ENCODE results near the gene PLAGL1. TPM values are rescaled to one million over a fixed set of nuclear protein-coding genes. Genes with fewer than 3 reads are reported as not detected.

PLAGL1 gene
- total RNA-seq, 1 donor from 2014 or later: 5.8 TPM

DNA sequence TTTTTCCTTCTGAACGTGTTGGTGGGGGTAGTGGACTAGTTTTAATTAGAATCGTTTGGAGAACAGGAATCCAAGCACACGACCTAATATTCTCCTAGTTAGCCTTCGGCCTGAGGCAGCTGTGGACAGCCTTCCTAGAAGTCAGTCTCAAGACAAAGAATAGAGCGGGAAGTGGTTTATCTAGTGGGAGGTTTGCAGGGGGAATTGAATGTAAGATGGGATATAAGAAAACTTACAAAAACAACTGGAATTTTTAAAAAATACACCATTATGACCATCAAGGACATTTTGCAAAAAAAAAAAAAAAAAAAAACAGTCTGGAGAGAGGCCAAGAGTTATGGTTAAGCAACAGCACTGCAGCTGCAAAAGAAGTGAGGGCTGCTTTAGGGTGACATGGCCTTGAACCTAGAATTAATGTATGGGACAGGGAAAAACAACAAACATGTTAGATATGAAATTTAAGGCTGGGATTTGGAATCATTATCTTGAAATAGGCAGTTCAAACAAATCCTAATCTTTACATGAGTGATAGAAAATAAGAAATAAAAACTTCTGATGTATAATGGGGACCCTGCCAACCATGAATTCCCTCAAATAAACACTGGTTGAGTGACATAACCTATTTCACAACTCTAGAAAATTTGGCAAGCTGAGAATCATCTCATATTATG is 40.2 kb downstream of the PLAGL1 start:
- intact Hi-C loops (cut with micrococcal nuclease): no loop called here

DNA sequence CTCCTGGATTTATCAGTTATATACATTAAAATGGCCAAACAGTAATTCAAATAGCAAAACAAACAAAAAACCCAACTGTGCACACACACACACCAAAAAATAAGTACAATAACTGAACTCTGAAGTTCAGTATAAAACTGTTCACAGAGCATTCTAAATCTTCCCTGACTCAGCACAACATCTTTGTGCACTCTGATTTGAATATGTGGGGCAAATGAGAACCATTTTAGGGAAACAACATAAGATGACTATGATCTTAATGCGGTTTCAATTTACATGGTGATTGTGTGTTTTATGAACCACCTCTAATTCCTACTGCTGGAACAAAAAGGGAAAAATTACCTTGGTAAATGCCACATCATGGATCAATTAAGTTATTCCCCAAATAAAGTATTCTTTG is 41.7 kb downstream of the PLAGL1 start:
- intact Hi-C loops (cut with micrococcal nuclease): no loop called here

DNA sequence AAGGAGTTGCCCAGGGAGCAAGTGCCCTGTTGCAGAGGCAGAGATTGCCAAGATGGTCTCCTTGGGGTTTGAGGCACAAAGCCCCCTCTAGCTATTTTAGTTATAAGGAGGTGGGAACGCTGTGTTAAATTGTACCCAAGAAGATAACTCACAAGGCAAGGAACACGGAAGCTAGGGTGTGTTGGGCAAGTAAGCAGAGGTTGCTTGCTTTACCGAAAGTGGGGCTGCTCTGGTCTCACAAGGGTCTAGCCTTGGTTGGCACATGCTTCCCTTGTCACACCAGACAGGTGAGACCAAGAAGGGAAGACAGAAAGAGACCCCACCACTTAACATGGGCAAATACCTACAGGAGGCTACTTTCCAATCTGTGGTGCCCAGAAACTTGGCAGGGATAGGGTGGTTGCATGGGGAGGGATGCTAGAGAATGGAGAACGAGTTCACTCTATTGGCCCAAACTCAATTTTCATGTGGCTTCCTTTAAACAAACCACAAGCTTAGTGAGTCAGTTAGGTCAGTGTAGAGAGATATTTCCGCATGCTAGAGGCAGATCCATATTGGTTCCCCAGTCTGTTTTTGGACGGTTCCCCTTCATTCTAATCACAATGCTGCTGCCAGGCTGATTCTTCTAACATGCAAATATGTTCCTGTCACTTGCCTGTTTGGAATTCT is 42.4 kb downstream of the PLAGL1 start:
- intact Hi-C loops (cut with micrococcal nuclease): no loop called here

DNA sequence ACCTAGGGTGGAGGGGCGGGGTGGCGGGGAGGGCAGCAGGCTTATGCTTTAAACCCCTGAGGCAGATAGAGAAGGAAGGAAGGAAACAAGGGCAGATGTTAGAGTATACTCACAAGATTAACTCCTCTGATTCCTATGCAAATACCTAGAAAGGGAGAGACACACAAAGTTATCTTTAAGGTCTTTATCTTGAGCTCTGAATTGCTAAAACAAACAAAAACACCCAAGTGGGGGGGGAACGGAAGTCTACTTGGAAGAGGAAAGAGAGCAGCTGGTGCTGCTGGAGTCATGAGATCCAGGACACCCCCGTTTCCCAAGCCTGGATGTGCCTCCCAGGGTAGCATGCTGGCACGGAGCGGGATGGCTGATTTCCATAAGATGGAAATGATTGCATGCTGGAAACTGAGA is 43.4 kb downstream of the PLAGL1 start:
- intact Hi-C loops (cut with micrococcal nuclease): no loop called here

DNA sequence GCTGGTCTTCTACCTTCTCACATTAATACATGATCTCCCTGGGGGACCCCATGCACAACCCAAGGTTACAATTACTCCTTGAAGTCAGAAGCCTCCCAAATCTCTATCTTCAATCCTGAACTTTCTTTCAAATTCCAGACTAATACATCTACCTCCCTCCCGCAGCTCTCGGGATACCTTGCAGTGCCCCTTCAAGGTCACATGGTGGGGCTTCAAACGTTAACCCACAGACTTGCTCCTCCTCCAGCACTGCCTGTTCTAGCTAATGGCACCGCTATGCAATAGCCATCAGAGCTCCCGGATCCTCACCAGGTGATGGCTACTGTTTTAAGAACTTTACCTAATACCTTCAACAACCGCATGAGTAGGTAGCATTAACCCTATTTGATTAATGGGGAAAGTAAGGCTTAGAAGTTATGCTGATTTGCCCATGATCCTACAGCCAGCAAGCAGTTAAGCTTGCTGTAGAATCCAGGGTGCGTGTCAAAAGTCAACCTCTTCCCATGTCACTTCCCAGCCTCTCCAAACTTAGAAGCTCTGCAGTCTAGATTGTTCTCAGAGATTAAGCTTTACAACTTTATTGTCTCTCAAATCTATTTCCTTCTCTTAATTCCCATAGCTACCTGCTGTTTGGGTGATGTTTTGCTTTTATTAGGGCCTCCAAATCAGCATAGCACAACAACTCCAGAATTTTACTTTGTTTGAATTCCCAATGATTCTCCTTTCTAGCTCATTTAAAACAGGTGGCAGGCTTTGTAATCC is 44.7 kb downstream of the PLAGL1 start:
- intact Hi-C loops (cut with micrococcal nuclease): no loop called here

DNA sequence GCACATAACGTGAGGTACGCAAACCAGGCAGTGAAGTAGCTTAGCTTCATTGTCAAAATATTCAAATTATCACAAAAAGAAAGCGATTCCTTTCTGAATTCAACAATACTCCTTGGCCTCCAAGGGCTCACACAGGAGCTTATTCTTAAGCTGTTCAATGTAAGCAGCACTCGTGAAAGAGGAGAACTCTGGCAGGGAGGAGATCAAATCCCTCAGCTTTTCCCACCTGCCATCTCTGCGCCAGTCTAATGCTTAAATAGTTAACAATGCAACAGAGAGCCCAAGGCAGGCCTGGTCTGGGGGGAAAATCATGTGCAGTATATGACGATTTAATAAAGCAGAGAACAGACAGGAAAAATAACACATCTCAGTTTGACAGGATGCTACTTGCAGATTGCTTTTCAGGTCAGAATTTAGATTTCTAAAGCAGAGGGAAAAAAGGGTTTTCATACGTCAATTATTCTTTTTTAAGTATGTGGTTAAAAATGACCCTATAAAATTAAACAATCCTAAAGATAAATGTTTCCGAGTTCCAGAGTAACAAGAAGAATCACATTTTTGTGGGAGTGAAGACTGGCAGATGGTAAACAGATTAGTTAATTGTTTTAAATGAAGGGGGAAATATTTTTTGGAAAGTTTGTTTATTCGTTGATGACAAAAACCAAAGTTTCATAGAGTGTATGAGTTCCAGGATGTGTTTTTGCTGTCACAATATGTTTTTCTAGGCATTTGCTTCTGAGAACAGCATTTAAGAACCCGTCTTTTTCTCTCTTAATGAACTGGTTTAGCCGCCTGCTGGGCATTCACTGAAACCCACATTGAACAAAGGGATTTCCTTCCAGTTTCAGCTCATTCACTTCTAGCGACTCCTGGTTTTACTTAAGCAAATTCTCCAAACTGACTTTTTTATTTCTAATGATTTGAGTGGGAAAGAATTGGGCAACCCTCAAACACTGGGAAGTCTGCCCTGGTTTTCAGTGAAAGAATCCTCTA is 45.9 kb downstream of the PLAGL1 start:
- intact Hi-C loops (cut with micrococcal nuclease): no loop called here

DNA sequence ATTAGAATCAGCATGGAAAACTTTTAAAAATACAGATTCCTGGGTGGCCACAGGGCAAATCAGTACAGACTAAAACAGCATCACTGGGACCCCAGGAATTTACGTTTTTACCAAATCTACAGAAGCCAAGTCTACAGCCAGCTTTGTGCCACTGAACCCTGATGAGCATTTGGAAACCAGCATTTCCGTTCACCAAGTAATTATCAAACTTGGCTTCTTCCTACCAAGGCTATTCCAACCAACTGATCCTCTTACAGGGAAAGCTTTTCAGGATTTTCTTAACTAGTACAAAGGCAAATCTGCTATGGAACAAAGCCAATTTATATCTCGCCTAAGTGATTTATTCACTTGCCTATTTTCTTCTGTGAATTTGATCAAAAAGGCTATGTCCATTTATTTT is 47.0 kb downstream of the PLAGL1 start:
- intact Hi-C loops (cut with micrococcal nuclease): no loop called here

DNA sequence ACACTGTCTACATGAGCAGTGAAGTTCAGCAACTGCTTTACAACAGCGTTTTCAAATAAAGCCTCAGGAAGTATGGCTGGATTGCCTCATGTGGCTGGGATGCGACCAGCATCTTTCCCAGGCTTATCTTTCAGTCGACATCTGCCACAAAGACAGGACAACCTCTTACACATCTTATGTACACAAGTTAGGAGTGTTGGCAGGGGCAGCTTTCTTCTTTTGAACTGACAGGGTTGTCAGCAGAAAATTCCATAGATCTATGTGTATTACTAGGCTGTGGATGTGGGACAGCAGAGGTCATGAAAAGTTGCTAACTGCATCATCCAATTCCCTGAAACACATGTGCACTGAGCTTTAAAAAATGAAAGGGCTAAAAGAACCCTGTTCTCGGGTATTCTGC is 48.1 kb downstream of the PLAGL1 start:
- intact Hi-C loops (cut with micrococcal nuclease): loop anchor here (10.0 kb wide), 1 partner anchor 1485 kb away; no protein-coding TSS in a partner anchor

DNA sequence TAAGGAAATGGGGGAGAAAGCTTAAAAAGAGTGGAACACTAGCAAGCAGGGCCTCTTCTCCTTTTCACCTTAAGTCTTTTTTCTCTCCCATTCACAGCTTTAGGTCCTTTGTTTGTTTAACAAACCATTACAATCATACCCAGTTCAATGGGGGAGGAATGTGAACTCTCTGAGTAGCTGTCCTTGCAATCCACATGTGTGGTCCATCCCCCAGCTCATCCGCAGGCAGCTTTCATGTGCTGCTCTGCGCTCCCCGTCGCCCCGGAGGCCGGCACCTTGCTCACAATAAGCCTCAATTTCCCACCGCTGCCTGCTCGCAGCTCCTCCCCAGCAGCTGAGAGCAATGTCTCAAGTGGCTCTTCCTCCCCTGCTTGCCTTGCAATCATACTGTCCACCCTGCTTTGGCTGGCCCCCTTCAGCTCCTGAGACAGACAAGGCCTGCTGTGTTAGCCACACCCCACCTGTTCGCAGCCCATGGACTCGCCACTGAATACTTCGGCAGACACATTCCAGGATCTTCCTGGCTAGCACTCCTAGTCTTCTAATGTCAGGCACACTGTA is 49.1 kb downstream of the PLAGL1 start:
- intact Hi-C loops (cut with micrococcal nuclease): loop anchor here (10.0 kb wide), 1 partner anchor 1484 kb away; no protein-coding TSS in a partner anchor

DNA sequence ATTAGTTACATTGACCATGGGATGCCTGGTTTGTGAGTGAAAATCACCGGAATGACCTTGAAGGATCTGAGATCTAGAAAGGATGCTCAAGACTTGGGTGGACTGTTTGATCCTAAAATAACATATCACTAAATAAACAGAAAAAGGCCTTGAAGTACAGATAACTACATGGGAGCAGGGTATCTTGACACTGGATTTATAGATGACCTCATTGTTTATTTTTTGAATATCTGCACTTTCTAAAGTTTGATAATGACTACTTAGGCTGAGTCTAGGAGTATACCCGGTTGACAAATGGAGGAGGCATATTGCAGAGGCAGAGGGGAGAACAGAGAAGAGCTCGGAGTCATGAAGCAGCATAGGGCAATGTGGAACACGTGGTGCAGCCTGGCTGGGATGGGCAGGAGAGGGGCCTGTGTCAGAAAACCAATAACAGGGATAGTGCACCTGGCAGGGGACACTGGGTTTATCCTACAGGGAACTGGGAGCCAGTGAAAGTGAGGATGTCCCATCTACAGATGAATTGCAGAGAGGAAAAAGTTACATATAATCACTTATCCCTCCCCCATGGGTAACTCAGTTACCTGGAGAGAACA is 50.3 kb downstream of the PLAGL1 start:
- intact Hi-C loops (cut with micrococcal nuclease): loop anchor here (10.0 kb wide), 1 partner anchor 1483 kb away; no protein-coding TSS in a partner anchor

DNA sequence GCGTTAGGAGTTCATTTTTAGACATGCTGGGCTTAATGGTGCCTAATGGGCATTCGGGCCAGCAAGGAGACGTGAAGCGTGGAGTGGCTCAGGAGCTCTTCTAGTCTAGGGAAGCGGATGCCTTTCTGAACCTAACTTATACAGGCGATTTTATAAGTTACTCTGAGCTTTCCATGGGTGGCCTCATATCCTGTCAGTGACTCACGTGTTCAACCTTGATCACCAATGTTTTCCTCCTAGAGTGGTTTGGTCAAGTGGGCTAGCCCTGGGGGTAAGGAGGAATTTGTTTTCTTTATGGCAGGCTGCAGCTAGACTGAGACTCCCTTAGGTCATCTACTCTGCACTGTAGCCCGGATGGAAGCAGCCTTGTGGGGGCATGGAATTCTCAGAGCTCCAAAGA is 52.1 kb downstream of the PLAGL1 start:
- intact Hi-C loops (cut with micrococcal nuclease): loop anchor here (10.0 kb wide), 1 partner anchor 1481 kb away; no protein-coding TSS in a partner anchor

DNA sequence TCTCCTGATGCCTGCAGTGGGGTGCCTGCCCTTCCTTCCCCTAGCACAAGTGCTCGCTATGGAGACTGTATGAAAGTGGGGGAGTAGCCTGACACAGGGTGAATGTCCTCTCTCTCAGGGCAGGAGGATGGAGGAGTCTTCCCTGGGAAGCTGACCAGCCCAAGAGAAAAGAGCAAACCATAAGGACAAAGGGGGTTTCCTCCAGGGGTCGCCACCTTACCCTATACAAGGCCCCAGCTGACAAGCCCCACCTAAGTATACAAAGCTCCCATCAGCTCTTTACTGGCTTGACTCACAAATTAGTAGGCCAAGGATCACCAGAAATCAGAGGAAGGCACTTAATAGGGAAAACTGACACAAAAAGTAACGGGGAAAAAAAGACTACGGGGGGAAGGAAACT is 54.1 kb downstream of the PLAGL1 start:
- intact Hi-C loops (cut with micrococcal nuclease): loop anchor here (10.0 kb wide), 1 partner anchor 1479 kb away; no protein-coding TSS in a partner anchor

DNA sequence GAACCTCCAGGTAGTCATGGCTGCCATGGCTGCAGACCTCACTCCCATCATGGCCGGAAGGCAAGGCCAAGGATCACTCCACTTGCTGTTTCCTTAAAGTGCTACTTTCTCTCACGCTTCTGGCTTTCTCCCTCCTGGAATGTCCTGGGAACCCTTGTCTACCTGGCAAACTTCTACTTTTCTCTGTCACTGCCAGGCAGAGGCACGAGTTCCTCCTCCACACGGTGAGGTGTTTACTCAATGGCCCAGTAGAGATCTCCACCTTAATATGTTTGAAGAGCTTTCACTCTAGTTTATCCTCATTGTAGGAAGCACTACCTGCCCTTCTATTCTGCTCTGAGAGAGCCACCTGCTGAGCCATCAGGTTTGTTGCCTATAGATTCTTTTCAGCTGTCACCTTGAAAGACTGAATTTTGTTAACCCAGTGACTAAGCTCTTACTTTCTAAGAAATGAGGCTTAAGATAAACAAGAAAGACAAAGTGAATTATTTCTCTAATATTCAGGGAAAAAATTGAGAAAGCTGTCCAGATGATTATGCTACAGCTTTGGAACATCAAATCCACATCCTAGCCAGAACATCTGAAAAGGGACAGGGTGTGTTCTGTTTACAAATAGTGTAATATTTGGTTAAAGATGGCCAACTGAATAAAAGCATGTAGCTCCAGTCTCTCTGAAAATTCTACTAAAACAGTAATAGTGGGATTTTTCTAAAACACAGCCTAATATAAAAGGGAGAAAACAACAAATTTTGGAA is 54.9 kb downstream of the PLAGL1 start:
- intact Hi-C loops (cut with micrococcal nuclease): loop anchor here (10.0 kb wide), 1 partner anchor 1478 kb away; no protein-coding TSS in a partner anchor

DNA sequence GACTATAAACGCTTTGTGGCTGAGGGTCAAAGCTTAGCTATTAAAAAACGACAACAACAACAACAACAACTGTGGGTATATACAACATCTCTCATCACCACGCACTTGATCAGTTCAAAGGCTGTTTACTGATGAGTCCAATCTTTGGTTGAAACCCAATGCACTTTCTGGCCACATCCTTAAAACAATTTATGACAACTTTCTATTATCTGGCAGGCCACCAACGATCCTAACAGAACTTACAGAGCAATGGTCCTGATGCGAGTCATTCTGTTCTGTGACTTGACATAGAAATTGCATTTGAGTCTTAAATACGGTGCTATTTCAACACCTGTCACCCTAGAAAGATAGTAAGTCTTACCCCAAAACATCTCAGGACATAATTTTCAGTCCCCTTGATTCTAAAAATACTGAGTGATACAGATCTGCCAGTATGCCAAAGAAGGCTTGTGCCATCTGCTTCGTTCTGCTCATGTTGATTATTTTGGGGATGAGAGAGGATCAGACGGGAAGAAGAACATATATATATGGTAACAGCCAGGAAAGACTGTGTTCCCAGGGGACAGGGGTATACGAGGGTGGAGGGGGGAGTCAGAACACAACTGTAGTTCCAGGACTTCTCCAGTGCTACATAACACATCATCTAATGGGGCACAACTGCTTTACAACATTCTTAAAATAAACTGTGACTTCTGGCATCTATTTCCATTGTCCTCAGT is 55.8 kb downstream of the PLAGL1 start:
- intact Hi-C loops (cut with micrococcal nuclease): loop anchor here (10.0 kb wide), 1 partner anchor 1477 kb away; no protein-coding TSS in a partner anchor

DNA sequence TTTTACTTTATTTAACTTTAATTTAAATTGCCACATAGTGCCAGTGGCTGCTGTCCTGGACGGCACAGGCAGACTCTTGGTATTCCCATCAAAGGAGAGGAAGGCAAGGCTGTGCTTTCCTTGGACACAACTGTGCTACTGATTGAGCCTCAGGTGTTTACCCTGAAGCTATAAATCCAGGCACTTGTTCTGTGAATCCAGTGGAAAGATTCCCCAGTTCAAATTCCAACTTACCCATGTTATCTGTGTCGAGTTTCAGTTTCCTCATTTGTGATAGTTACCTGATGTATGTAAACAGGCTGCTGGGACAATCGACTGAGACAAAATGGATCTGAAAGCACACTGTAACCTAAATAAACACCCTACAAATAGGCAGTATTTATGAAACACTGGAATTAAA is 57.2 kb downstream of the PLAGL1 start:
- intact Hi-C loops (cut with micrococcal nuclease): loop anchor here (10.0 kb wide), 1 partner anchor 1476 kb away; no protein-coding TSS in a partner anchor

DNA sequence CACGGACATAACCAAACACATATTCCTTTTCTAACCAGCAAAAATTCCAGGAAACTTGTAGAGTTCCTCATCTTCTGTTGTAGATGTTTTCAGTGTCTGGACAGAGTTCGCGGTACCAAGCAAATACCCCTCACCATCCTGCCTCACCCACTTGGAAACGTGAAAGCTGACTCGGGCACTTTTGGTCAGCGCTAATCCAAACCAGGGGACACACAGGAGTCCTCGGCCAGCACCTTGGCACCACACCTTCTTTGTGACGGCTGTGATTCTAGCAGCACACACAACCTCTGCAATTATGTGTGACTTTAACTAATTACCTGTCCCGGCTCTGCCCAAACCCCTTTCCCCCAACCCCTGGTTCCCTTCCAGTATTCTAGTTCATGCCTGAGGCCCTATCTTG is 58.1 kb downstream of the PLAGL1 start:
- intact Hi-C loops (cut with micrococcal nuclease): loop anchor here (10.0 kb wide), 2 partner anchors 1475 to 1685 kb away; no protein-coding TSS in a partner anchor

DNA sequence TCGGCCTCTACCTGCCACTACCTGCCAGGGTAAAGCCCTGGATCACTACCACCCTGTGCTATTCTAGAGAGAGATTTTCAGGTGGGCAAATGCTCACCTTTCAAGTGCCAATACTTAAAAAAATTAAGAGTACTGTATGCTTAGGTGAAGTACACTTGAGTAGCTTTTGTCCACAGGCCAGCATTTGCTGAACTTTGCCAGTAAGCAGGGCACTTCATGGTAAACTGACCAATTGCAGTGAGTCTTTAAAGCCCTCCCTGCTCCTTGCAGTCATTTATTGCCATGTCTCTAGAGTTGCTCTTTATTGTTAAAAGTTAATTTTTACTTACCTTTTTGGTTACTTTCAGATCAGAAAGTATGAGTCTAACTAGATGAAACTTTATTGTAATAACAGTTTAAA is 58.5 kb downstream of the PLAGL1 start:
- intact Hi-C loops (cut with micrococcal nuclease): loop anchor here (10.0 kb wide), 1 partner anchor 1685 kb away; no protein-coding TSS in a partner anchor

DNA sequence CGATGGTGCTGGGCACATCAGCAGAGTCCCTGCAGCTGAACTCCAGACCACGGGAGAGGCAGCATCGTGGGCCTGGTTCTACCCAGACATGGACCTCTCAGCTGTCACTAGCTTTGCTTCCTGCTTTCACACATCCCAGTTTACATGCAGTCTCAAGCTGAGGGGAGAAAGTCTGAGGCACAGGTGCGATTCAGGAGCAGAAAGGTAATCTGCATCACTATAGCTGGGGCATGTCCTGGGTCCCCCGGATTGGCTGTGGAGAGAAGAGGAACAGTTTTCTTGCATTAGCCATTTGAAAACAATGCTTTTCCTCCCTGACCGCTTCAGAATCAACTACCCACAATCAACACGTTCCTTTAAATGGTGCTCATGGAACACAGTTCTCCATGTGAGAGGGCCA is 59.9 kb downstream of the PLAGL1 start:
- intact Hi-C loops (cut with micrococcal nuclease): loop anchor here (10.0 kb wide), 1 partner anchor 1687 kb away; no protein-coding TSS in a partner anchor

All from T-helper 1 cell treated with Interleukin-12 subunit alpha and Interleukin-12 subunit beta and Interleukin-4 antibody, amounts not matched to agents 30 ng/mL and 1 ng/mL, for 36 hours (primary cell).